Stimulated activated CD8-positive, alpha-beta memory T cell treated with anti-CD3 and anti-CD28 coated beads, Interleukin-7, amount 100 ng/mL, for 1 hour (primary cell): ENCODE measurements around the gene ZNF202.
"Not testable (repeated sequence)": the region's sequence is repeated elsewhere in the genome, so short reads cannot be mapped to it uniquely, and the experiment has no call there.

Experiments
- DNase-seq, 2 donors: peaks; one replicate each; pipeline ENCODE4 v3.0.0-alpha.2; 2020; ENCODE audit warnings: low read depth in 2 of 2

The ZNF202 gene

DNA sequence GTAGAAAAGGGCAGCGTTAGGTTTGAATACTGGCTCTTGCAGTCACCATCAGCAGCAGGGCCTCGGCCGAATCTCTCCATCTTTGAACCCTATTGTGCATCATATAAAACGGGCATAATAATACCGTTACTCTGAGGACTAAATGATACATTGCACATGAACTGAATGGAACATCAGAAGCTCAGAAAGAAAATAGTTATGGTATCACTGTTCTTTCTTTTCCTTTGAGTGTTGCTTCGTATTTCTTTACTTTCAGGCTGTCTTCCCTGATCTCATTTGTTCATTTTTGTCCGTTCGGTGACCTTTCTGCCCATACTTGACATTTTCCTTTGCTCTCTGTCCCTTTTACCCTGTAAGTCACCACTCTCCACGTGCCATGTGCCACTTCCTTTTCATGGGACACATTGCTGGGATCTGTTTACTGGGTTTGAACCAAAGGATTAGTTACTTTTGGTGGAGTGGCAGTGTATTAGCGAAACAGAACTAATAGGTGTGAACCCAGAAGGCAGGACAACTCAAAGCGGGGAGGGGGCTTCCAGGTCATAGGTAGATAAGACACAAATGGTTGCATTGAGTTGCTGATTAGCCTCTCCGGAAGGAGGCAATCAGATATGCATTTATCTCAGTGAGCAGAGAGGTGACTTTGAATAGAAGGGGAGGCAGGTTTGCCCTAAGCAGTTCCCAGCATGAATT lies 717 bp upstream of the ZNF202 start:
- no peak for DNase-seq

- no peak for DNase-seq
Observed at GRCh38 chr11:123740787-123741158, 687 bp downstream of the ZNF202 start.

DNA sequence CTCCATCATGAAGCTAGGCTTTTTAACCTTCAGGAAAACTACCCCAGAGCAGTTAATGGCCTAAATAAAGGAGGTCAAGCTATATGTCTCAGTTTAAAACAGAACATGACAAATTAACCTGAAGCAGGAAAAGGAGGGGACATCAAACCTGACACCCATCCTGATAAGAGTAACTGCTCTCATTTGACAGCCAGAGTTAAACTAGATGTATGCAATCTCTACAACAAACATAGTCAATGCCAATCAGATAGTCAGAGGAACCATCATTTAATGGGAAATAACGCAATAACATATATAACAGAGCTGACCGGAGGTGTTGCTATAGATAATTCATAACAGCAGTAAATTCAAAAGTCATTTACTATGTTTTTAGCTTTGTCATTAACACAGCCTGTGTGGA lies 3.1 kb downstream of the ZNF202 start:
- no peak for DNase-seq

- DNase-seq: no peak
Observed at GRCh38 chr11:123736769-123737168, 4.7 kb downstream of the ZNF202 start.

DNA sequence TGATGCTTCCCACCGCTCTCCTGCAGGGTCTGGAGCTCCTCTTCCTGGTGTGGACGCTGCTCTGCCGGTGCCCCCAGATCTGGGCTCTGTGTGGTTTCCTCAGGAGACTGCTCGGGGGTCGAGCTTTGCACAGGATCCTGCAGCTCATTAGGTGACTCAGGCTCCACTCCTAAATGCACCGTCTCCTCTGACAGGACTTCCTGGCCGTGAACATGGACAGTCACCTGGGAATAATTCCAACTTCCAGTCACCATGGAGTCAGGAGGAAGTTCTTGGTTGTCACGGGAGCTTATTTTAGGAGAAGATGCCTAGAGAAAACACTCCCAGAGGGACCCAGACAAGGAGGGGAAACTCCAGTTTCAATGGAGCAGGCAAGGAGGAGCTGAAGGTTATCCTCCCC lies 11.9 kb downstream of the ZNF202 start:
- no peak for DNase-seq

GRCh38 chr11:123725995-123726655 lies 15.3 kb downstream of the ZNF202 start:
- no peak for DNase-seq

GRCh38 chr11:123719452-123719851 lies 22.0 kb downstream of the ZNF202 start:
- no peak for DNase-seq

GRCh38 chr11:123718469-123718868 lies 23.0 kb downstream of the ZNF202 start:
- DNase-seq: no peak

DNA sequence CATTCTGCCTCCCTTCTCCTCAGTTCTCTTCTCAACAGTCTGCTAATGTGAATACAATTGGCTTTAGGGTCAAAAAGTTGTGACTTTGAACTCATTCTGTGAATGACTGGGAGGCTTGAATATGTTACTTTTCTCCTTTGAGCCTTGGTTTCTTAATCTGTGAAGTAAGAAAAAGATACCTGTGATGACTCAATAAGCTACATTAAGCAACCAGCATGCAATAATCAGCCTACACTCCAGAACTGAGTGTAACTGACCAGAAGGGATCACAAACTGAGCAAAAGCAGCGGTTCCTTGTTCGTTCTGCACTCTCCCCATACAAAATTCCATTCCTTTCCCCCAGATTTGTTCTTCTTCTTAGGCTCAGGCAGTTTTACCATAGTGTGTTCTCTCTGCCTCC lies 23.4 kb downstream of the ZNF202 start:
- DNase-seq: no peak

- not testable (repeated sequence) for DNase-seq
Observed at GRCh38 chr11:123712627-123713026, 28.8 kb downstream of the ZNF202 start.

DNA sequence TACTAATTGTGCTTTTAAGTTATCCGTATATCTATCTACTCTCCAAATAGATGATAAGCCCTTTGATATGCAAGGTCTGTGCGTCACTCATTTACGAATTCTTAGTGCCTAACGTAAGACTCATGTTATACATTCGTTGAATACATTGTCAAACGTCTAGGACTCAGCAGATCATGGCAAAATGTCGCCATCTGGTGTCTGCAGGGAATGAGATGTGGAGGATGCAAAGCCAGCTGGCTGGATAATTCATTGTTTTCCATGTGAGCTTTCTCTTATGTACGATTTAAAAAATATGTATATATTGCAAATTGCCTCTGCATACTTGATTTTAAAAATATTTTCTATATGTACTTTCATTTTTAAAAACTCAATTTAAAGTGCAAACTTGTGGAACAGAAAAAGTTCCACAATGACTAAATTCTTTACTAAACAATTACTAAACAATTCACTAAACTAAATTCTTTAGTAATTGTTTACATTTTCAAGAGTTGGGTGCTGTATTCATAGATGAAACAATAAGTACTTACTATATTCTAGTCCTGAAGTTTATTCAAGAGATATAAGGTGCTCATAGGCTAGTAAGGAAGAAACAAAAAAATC lies 33.8 kb downstream of the ZNF202 start:
- DNase-seq: peak; percentile 7 to 19

DNA sequence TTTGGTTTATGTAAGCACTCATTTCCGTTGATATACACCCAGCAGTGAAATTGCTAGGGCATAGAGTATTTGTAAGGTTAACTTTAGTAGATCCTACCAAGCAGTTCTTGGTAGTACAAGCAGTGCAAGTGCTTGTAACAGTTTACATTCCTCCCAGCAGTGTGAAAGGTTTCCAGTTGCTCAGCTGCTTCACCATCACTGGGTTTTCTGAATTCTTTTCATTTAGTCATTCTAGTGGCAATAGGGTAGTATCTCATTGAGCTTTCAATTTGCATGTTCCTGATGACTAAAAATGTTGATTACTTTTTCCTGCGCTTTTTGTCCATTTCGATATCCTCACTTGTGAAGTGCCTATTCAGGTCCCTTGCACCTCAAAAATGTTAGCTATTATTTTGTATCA lies 34.3 kb downstream of the ZNF202 start:
- no peak for DNase-seq

GRCh38 chr11:123704341-123704740 lies 37.1 kb downstream of the ZNF202 start:
- no peak for DNase-seq

DNA sequence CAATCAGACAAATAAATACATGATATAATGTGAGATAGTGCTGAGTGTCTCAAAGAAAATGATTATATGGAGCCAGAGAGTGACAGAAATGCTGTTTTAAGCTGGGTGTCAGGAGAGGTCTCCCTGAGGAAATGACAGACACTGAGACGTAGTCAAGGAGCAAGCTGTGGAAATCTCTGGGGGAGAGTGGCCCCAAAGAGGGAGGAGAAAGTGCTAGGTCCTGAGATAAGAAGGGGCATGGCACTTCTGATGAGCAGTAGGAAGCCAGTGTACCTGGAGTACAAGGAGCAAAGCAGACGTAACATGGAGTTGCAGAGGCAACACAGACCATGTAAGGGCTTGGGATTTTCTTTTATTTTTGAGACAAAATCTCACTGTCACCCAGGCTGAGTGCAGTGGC lies 38.8 kb downstream of the ZNF202 start:
- no peak for DNase-seq

DNA sequence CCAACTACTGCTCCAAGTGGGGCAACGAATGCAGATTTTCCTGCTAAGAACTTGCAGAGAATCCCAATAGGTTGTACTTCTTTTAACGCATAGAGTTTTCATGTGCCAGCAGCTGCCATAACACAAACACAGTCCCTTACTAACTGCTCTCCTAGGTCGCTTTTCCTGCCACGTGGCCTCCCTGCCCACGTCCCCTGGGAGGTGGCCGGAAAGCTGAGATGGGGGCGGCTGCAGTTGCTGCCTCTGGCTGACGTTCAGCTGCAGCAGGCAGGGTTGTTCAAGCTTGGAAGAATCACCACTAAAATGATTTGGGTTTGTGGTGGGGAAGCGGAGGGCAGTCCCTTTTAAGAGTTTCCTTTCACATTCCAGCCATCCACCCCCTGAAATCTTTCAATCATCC lies 39.3 kb downstream of the ZNF202 start:
- DNase-seq: no peak

DNA sequence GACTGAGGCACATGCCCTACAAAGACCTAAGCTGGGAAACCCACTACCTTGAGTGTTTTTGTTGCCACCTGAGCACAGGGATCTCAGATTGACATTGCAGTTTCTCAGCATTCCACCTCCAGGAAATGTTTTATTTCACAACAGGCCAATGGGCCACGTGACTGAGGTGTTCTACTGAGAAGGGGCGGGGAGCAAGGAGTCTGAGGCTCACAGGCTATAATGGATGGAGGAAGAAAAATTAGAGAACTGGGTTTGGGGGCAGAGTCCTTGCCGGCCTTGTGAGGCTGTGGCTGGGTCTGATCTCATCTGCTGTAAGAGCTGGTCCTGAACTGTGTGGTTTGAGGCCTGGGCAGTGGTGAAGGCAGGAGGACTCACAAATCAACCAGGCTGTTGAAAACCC lies 40.7 kb downstream of the ZNF202 start:
- DNase-seq: no peak

DNA sequence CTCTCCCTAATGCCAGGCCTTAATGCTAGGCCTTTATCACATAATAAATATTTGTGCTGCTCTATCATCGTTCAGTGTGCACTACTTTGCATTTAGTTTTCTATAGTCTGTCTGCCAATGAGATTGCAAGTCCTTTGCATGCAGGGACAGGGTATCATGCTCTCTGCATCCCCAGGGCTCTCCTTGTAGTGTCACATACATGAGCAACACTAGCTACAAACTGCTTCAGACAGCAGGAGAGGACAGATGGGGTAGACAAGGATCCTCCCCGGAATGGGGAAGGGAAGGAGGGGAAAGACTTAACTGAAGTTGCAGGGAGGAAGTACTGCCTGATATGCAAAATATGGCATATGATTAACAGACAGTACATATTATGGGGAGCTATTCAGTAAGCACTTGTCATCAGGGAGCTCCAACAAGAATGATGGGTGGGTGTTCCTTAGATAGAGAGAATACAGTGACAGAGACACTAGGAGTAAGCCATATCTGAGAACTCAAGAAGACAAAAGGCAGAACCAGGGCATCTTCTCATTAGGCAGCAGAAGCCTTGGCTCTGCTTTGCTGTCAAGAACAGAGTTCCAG lies 42.8 kb downstream of the ZNF202 start:
- no peak for DNase-seq

DNA sequence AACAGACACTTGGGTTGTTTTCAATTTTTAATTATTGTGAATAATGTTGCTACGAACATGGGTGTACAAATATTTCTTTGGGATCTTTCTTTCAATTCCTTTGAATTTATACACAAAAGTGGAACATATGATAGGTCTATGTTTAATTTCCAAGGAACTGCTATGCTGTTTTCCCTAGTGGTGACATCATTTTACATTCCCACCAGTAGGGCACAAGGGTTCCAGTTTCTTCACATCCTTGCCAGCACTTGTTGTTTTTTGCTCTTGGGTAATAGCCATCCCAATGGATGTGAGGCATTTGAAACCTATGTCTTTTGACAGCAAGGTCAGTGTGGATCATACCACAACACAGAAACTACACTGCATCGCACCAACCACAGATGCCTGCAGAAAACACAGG lies 45.3 kb downstream of the ZNF202 start:
- no peak for DNase-seq

DNA sequence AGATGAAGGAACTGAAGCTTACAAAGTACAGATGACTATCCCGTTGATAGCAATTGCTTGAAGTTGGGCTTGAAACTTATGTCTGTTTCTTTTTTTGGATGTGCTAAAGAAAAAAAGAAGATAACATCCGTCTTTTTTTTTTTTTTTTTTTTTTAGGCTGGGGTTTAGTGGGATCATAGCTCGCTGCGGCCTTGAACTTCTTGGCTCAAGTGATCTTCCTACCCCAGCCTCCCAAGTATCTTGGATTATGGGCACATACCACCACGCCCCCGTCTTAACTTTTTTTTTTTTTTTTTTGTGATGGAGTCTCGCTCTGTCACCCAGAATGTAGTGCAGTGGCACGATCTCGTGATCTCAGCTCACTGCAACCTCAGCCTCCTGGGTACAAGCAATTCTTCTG lies 46.2 kb downstream of the ZNF202 start:
- no peak for DNase-seq

GRCh38 chr11:123694551-123694950 lies 46.9 kb downstream of the ZNF202 start:
- no peak for DNase-seq

DNA sequence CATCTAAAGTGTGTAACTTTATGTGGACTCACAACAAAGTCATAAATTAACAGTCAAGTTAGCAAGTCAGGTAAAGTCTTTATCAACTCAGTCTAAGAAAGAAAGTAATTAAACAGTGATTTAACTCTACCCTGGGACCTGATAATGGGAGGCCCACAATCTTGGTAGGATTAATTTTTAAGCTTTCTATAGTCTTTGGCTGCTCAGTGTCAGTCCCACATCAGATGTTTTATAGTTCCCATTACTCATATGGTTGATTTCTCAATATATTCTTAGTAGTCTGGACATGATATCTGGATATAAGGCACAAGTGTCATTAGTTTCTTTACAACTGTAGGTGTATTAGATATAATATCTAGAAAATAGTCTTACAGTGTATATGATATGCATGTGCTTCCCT lies 48.5 kb downstream of the ZNF202 start:
- DNase-seq: no peak

- no peak for DNase-seq
Observed at GRCh38 chr11:123690485-123690884, 51.0 kb downstream of the ZNF202 start.

GRCh38 chr11:123684601-123685000 lies 56.9 kb downstream of the ZNF202 start:
- no peak for DNase-seq
